NCI-H128 (cell line): ENCODE results near the gene ZNHIT3.
"Not testable (repeated sequence)": the region's sequence is repeated elsewhere in the genome, so short reads cannot be mapped to it uniquely, and the experiment has no call there.

Source experiments
- DNase-seq: peaks from one replicate; lab custom pipeline; 2025; ENCODE audit not compliant: unreplicated experiment; lab: John Stamatoyannopoulos, UW

ZNHIT3 gene

DNA sequence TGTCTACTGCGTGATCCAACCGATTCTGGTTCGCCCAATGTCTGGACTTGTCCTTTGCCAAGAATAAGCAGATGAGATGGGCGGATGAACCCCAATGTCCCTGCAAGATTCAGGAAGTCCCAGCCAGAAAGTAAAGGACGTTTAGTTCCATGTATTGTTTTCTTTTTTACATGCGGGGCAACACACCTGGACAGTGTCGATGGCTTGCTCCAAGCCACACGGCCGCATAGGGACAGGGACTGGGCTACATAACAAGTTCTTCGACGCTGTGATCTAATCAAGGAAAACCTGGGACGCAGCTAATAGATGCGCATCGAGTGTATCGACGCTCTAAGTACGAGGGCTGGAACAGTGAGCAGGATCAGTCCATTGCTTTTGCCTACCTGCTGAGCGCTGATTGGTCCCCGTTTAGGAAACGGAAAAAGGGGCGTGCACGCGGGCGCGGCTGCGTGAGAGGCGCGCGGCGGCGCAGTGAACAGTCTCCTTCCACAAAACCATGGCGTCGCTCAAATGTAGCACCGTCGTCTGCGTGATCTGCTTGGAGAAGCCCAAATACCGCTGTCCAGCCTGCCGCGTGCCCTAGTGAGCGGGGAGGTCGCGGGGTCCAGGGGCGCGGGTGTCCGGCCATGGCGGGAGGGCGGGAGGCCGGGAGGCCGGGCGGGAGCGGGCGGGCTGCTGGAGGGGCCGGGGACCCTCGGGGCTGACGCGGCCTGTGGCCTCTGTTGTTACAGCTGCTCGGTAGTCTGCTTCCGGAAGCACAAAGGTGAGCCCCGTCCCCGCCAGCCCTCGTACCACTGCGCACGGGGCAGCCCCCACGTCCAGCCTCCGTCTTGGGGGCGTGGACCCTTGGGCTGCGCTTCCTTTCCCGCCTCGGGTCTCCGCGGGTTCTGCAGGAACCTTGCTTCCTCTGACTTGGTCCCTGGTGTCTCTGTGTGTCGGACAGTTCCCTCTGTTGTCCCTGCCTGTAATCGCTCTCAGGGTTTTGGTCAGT is at the start of gene ZNHIT3:
TSS of gene ZNHIT3 (plus strand) at position 478 of the 991 bp plus-strand sequence. CDS start at position 497, 19 bp downstream.
- peak; percentile 83 for DNase-seq

DNA sequence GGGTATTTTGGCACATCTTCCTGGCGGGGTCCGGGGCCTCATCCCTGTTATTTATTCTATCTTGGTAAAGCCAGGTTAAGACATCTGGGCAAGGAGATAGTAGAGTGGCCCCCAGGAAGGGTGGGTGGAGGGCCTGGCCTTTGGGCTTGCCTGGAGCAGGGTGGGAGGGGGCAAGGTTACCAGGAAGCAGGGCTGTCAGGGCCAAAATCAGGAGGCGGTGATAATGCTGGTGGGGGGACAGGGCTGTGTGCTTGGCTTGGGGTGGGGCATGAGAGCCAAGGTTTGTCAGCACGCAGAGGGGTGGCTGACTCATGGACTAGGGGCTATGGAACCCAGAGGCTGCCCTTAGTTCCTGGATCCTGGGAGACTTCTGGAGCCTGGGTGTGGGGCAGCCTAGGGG is 44.7 kb upstream of the ZNHIT3 start:
- not testable (repeated sequence) for DNase-seq

DNA sequence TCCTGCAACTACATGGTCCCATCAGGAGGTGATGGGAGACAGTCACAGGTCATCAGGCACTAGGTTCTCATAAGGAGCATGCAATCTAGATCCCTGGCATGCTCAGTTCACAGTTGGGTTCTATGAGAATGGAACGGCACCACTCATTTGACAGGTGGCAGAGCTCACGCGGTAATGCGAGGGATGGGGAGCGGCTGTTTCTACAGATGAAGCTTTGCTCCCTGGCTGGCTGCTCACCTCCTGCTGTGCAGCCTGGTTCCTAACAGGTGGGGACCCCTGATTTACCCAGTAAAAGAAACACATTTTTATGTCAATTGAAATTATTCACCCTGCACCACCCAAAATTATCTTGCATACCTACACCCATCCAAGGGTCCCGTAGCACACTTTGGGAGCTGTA is 42.7 kb upstream of the ZNHIT3 start:
- no peak for DNase-seq

DNA sequence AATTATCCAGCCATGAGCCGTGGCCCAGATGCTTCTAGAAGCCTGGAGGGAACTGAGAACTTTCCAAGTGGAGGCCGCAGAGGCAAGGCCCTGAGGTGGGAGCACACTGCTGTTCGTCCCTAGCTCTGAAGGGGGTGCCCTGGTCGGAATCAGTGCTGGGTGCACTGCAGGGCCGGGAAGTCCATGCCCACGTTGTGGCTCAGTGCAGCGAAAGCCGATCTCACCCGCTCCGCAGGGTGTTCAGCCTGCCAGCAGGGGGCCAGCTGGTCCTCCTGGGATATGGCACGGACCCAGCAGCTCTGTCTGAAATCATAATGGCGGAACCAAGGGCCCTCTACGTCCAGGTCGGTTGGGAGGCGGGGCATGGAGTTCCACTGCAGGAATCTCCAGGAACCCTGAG is 36.5 kb upstream of the ZNHIT3 start:
- DNase-seq = not testable (repeated sequence)

DNA sequence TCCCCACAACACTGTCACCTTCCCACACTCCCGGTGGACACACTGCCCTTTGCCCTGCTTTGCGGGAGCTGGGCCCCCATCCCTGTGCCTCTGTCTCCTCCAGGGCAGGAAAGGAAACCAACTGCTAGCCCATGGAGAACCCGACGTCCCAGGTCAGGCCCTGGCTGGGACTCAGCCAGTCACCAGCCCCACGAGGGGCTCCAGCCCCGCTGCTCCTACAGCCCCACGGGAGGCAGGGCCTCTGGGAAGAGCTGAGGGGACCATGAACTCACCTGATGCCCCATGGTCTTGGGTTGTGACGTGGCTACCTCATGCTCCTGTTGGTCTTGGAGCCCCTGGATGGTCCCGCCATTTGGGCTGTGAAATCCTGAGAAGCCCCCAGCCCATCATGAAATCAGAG is 33.6 kb upstream of the ZNHIT3 start:
- DNase-seq = not testable (repeated sequence)

DNA sequence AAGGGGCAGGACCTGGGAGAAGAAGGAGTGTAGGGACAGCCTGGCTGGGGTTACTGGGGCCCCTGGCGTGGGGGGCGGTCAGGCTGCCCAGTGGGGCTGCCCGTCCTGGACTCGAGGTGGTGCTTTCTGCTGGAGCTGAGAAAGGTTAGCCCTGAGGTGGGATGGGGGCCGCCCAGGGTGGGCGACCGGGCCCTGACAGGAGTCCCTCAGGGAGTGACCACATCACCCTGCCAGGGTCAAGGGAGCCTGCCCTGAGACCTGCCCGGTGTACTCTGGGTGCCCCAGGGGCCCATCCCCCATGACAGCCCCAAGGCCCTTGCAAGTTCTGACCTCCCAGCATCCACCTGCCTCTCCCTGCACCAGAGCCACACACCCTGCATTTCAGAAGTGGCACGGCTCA is 28.8 kb upstream of the ZNHIT3 start:
- not testable (repeated sequence) for DNase-seq

DNA sequence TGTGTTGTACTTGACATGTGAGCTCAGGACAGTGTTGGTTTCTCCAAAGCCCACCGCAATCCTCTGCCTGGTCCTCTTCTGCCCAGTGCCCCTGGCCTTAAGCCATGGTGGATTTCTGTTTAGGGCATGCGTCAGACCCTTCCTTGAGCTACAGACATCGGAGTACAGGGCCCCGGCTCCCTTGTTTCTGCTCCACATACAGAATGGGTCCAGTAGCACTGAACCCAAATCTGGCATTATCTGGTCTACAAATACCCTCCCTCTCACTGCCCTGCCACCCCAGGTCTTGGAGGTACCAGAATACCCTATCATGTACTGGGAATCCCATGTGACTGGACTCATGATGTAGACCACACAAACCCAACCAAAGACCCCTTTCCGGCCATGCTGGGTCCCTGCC is 27.4 kb upstream of the ZNHIT3 start:
- DNase-seq = no peak

DNA sequence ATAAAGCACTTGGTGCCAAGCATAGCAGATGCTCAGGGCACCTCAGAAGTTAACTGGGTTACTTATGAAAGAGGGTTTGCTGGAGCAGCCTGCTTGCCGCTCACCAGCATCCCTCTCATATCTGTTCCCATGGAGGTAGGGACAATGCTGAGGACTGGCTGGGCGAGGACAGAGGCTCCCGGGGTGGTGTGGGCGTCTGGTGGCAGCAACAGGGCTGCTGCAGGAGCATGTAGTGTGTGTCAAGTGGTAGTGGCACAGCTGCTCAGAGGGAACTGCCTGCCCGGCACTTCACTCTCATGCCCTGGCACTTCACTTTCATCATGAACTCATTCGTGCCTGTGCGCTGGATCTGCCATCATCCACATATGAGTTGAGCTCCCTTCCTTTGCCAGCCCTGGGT is 26.9 kb upstream of the ZNHIT3 start:
- no peak for DNase-seq

DNA sequence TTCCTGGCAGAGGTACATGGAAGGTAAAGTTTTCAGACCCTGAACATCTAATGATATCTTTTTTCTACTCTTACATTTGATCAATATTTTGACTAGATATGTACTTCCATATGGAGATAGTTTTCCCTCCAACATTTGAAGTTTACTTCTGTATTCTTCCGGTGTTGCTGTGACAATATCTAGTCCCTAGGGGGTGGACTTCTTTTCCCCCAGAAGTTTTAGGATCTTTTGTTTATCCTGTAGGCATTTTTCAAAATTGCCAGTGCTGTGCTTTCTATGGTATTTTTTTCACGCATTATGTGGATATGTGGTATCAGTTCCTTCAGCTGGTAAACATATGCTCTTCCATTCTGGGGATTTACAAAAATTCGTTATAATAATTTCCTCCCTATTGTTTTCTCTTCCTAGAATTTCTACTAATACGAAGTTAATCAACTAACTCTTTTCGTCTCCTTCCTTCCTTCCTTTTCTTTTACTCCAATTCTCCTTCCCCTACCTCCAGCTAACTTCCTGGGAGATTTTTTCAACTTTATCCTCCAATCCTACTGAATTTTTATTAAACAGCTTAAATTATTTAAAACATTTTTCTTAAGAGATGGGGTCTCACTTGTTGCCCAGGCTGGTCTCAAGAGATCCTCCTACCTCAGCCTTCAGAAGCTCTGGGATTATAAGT is 26.1 kb upstream of the ZNHIT3 start:
- no peak for DNase-seq

DNA sequence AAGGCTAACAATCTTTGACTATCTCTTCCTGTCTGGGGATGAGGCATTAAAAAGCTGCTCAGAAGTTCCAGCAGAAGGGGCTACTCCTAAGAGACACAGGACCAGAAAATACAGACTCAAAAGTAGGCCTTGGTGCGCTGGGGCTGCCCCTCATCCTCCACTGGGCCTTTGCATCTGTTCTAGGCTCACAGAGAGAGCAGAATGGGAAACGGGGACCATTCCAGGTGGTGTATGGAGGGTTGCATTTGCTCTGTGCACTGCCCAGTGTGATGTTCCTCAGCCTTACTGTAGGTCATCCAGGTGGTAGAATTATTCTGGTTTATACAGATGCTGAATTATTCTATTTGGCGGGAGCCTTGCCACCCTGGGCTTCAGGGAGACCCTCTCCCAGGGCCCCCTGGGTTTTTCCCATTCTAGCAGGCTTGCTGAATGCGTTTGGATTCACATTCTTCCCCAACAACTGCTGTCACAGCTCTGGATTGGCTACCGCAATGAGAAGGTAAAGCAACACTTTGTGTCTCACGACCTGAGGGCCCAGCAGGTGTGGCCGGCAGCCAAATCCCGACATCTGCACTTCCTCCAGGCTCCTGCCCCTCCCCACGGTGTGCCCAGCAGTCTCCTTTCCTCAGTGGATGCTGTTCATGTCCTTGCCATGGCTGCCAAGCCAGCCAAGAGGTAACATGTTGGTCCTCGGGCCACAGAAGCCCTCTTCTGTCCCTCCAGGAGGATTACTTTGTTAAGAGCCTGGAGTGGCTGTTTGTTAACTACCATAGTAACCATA is 25.0 kb upstream of the ZNHIT3 start:
- DNase-seq = no peak

DNA sequence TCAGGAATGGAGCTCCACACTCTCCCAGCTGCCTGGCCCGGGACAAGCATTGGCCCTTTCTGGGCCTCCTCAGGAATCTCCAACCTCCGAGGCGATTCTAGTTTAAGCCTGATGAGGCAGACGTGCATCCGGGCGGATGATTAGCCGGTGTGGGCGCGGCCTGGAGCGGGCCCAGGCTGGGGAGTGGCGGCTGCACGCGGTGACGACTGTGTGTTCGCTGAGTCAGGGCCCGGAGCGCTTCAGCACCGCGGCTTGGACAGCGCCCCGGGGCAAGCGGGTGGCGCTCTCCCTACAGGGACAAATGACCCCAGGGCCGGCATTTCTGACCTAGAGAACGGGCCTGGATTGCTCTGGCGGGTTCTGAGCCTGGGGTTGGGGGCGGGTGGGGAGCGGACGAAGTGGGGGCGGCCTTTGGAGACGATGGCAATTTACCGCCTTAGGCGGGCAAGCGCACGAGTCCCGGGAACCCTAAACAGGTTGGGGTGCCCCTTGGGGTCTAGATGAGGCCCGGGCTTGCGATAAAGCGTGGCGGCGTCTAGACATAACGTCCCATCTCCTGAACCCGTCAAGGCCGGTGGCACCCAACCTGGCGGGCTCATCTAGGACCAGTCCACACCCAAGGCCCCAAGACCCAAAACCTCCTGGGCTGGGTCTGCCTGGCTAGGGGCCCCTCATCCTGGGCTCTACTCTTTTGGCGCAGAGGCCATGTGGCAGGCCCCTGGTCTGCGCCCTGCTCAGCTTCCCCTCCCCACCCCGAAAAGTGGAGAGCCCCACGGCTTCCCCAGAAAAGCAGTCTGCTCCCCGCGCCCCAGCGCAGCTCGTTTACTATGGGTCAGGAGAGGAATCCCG is 22.3 kb upstream of the ZNHIT3 start:
- DNase-seq = no peak

DNA sequence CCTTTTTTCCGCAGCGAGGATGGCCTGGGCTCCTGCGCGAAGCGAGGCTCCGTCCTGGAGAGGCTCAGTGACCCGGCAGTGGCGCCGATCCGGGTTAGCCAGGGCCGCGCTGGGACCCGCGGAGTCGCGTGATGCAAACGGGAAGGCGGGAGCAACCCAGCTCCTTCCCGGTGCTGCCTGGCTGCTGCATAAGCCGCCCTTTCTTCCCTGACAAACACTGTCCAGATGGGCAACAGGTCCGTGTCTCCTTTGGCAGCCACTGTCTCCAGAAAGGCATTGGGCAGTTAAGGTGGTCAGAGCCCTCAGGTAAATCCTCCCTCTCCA is 21.8 kb upstream of the ZNHIT3 start:
- no peak for DNase-seq

DNA sequence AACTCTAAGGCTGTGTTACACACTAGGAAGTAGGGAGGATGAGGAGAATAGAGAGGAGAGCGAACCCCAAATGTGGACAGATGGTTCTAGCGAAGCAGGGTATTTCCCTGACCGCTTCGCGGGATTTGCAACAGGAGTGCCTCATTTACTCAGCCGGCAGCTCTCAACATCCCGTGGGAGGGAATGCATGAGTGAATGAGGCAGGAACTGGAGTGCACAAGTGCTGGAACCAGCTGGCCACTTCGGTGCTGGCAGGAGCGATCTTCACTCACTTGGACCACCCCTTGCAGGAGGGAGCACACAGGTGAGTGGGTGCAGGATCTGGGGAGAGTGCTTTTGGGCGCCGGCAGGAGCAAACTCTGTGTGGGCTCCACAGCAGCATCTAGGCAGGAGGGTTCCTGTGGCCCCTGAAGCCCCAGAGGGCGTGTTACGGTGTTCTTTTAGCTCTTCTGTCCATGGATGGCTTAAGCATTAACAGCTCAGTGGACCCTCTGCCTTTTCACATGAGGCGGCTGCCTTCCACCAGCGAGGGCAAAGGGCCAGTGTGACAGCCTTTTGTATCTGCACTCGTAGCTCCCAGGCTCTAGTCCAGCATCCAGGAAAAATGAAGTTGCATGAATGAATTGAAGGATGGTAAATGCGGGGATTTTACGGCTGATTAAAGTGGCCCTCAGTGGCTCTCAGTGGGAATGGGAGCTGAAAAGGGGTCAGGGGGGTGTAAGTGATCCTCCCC is 17.4 kb upstream of the ZNHIT3 start:
- no peak for DNase-seq

DNA sequence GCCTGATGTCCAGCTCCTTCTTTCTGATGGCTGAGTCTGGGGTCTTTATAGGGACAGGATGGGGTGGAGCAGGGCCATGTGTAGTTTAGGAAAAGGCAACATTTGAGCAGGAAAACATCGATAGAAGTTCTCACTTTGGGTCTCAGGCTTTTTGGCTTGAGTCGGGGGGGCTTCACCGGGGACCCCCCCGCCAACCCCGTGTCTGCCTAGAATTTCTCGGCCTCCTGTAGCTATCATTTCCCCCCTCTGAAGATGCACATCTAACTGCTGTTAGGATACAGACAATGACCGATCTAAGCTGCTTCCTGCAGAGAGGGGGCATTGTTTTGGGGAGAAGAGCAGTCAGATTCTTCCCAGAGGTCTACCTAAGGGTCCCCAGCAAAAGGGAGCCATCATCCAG is 16.7 kb upstream of the ZNHIT3 start:
- no peak for DNase-seq

DNA sequence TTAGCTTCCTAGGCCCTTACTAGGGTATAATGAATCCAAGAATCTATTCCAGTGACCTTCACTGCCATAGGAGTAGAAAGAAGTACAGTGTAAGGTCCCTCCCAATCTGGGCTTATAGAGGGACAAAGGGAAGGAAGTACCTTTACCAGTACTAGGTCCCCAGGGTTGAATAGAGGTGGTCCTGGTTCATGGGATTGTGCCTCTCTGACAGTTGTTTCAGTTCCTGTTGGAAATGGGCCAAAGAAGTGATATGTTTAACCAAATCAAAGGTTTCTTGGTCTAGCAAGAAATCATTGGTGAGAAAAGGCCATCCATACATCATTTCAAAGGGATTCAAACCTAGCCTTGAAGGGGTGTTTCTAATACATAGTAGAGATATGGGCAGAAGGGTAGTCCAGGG is 16.0 kb upstream of the ZNHIT3 start:
- no peak for DNase-seq

DNA sequence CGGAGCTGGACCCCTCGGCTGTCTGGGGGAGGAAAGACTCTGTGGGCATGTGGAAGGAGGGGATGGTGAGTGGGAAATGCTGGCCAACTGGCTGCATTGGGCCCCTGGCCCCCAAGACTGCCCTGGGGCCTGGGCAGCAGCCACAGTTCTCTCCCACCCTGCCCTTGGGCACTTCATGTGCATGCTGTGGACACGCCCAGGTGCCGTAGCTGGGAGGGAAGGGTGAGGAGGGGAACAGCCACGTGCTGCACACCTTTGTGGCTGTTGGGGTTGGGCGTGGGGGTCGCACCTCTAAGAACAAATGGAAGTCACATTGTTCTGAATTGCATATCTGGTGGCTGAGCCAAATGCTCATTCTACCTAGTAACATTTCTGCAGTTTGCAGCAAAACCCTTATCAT is 11.9 kb upstream of the ZNHIT3 start:
- DNase-seq = no peak

DNA sequence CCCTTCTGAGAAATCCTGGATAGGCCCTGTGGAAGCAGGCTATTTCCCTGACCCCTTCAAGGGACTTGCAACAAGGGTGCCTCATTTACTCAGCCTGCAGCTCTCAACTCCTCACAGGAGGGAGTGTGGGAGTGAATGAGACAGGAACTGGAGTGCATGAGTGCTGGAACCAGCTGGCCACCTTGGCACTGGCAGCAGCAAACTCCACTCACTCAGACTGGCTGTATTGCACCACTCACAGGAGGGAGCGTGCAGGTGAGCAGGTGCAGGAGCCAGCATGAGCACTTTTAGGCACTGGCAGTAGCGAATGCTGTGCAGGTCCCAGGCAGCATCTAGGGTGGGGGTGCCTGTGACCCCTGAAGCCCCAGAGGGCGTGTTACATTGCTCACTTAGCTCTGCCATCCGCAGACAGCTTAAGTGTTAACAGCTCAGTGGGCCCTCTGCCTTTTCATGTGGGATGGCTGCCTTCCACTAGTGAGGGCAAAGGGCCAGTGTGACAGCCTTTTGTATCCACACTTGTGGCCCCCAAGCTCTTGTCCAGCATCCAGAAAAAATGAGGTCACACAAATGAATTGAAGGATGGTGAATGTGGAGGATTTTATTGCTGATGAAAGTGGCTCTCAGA is 11.0 kb upstream of the ZNHIT3 start:
- peak; percentile 22 for DNase-seq

DNA sequence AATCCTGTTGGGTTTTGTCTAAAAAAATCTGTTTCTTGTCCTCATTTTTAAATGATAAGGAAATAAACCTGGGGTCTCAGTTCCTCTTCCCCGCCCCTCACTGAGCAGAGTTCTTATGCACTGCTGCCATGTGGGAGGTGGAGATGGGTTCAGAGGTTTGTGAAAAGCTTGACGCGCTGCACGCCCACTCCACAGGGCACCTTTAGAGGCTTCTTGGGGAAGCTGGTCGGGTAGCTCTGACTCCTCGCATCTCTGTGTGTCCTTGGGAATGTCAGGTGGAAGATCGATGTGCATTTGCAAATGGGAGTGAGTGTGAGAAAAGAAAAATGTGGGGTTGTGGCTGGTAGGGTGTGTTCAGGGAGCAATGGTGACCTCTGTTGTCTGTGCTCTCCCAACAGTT is 4.7 kb upstream of the ZNHIT3 start:
- DNase-seq = no peak
